IMR-90 (cell line): ENCODE data around the gene DERL3.

Experiments used
- CTCF ChIP-seq: conservative IDR thresholded peaks from 2 replicates; pipeline ENCODE4 v1.5.1; 2012; ENCODE audit warnings: mild to moderate bottlenecking, low read depth, low read length, improper control_type of control experiment
- FOS ChIP-seq: fragments of 150-350 bp; IDR thresholded peaks from 2 replicates; pipeline ENCODE4 v1.6.1; 2016; ENCODE audit warnings: low read depth, low read length
- NFE2L2 ChIP-seq: fragments of 150-350 bp; IDR thresholded peaks from 2 replicates; pipeline ENCODE4 v1.6.1; 2016; ENCODE audit warnings: low read depth, mild to moderate bottlenecking, low read length
- POLR2A ChIP-seq: IDR thresholded peaks from 2 replicates; pipeline ENCODE4 v1.6.1; 2012; ENCODE audit warnings: mild to moderate bottlenecking, low read depth, low read length
- RCOR1 ChIP-seq: IDR thresholded peaks from 2 replicates; pipeline ENCODE4 v1.6.1; 2012; ENCODE audit warnings: mild to moderate bottlenecking, low read length, improper control_type of control experiment; ENCODE audit not compliant: insufficient replicate concordance
- USF2 ChIP-seq: fragments of 150-350 bp; IDR thresholded peaks from 2 replicates; pipeline ENCODE4 v1.6.1; 2017; ENCODE audit warnings: mild to moderate bottlenecking, antibody characterized with exemption, low read length, low read depth

GRCh38 chr22:23837911-23838680 lies 710 bp downstream of the DERL3 start:
- TF ChIP-seq NFE2L2 (no peak), CTCF (no peak), POLR2A (no peak), USF2 (no peak), RCOR1 (no peak), FOS (no peak)
